Myocyte (in vitro differentiated cells): Measurements from ENCODE around the gene PLA2G12A. TPM values are rescaled to one million over a fixed set of nuclear protein-coding genes. Genes with fewer than 3 reads are reported as not detected.
A peak's percentile ranks its signal among the peaks of the same experiment; 100 is the strongest.

ENCODE experiments used
- DNase-seq: peaks from one replicate; pipeline ENCODE4 v3.0.0-alpha.2; 2012; ENCODE audit warnings: low read depth
- total RNA-seq: library from RNA; depleted of rRNA; stranded (reverse); fragments of >200 nt; gene quantifications from 2 replicates; pipeline ENCODE4 v1.2.3, GENCODE V29; 2014

Gene PLA2G12A
- total RNA-seq, 1 donor from 2014 or later: 22.2 TPM

DNA sequence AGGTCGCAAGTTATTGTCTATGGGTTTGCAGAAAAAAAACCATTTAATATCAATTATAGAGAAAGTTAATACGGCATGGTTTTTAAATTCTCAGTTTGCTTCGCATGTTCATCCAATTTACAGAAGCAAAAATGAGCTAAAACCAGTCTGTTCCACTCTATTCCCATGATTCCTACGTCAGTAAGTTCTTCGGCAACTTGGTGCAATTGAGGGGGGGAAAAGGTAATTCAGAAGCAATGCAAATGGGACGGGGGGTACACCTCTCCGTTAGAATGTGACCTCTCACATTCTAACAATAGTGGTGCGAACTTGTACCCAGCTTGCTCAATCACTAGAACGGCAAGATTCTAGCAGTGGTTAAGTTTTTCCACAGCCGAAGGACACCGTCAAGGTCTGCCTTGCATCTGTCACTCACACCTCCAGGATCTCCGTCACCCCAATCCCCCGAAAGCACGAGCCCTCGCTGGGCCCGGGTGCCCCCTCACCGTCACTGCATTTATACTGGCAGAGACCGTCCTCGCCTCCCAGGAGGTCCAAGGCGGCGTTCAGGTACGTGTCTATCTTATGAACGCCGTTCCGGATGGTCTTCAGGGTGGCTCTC is 653 bp downstream of the PLA2G12A start:
- DNase-seq: peak; percentile 4

DNA sequence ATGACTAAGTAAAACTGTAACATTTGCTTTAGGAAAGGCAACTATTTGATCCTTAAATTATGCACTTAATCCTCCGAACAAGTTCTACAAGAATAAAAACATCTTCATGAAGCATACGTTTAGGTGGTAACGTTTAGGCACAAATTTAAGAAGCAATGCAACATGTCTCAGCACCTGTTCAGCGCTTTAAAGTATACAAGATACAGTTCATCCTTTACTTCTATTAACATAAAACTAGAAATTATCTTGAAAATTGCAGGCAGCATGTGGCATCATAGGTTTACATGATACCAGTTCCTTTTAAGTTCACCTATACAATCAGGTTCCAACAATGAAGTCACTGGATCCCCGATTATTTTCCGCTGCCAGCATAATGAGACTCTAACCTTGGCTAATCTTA is 1.5 kb downstream of the PLA2G12A start:
- no peak for DNase-seq

DNA sequence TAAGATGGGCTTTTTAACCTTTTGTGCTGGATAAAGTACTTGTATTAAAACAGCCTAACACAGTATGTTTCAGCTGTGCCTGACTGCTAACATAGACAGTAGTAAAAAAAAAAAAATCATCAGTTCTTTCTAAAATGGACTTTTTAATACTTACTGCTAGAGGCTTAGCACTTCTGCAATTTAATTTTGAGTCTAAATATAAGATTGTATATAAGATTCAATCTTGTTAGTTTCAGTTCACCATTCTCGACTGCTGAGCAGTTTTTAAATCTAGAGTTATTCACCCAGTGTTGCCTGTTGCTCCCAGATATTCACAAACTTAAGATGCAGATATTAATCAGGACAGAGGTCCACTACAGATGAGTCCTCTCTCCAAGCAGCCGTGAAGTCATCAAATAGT is 6.8 kb downstream of the PLA2G12A start:
- DNase-seq: no peak

DNA sequence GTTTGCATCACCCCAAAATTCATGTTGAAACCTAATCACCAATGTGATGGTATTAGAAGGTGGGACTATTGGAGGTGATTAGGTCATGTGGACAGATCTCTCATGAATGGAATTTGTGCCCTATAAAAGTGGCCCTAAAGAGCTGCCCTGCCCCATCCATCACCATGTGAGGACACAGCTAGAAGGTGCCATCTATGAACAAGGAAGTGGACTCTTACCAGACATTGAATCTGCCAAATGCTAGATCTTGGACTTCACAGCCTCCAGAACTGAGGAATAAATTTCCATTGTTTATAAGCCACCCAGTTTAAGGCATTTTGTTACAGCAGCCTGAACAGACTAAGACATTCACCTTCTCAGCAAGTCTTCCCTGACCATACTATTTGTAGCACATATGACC is 7.5 kb downstream of the PLA2G12A start:
- DNase-seq: no peak

DNA sequence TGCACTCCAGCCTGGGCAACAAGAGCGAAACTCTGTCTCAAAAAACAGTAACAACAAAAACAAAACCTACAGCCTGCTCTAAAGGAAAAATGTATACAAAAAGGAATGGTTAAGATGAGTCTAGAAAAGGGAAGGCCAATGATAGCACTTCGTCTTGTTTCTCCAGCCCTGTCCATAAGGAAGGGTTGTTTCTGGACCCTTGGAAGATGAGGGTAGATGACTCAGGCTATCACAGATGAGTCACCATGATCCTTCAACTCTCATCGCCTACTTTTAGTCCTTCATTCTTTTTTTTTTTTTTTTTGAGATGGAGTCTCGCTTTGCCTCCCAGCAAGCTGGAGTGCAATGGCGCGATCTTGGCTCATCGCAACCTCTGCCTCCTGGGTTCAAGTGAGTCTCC is 8.8 kb downstream of the PLA2G12A start:
- no peak for DNase-seq

DNA sequence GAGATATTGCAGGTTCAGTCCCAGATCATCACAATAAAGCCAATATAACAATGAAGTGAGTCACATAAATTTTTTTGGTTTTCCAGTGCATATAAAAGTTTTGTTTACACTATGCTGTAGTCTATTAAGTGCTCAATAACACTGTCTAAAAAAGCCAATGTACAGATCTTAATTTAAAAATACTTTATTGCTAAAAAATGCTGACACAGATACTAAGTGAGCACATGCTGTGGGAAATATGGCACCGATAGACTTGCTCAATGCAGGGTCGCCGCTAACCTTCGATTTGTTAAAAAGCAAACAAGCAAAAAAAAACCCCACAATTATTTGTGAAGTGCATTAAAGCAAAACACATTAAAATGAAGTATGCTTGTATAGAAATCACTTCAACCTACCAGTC is 10.3 kb downstream of the PLA2G12A start:
- DNase-seq: no peak

DNA sequence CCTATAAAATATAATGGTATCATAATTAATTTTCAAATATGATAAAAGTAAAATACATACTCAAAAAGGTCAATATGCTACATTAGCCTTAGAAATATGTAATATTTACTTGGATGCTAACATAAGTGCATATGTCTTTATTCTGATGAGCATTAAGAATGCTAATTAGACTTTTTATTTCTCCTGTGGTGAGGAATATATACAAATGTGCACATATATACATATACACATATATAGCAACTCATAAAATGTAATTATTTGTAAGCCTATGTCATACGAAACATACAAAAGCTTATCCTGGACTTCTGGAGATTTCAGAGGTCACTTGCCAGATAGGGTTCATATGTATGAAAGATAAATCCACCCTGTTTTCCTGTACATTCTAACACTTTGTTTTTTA is 11.1 kb downstream of the PLA2G12A start:
- no peak for DNase-seq

DNA sequence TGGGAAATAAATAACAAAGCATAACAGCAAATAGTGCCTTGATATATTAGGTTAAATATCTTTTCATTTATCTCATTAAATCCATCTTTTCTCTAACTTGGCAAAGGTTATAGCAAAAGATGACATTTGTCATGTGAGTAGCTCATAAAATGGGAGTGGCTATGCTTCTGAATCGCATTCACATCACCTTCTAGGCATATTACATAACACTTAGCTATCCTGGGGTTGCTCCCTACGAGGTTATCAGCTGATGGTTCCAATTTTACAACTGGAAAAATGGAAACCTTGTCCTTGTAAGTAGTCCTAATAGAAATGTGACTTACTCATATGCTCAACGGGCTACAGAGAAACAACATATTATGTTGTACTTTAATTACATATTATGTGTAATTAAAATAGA is 16.4 kb downstream of the PLA2G12A start:
- no peak for DNase-seq

DNA sequence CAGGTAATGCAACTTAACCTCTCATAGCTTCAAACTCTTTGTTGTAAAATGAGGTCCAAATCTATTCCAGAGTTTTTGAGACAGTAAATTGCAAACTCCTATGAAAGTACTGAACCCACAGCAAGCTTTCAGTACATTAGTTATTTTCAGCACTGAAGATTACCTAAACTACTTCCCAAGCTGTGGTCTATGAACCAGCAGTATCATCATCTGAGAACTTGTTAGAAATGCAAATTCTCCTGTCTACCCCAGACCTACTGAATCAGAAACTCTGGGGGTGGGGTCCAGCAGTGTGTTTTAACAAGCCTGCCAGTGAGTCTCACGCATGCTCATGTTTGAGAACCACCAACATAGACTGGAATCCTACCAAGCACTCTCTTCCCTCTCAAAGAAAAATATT is 20.9 kb downstream of the PLA2G12A start:
- no peak for DNase-seq

DNA sequence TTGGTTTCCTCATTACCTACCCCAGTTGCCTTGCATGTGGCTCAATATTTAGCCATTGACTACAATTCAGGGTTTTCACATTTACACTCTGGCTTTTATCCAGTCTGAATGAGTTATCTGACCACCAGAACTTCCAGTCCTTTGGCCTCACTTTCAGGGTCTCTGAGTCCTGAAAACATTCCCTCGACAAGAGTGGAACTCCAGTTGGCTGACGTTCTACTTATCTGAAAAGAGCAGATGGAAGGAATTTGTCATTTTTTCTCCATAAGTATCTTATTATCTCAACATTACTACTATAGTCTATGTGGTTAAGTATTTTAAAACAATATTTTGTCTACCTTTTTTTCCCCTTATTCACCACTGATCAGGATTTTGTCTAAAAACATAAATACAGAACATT is 21.4 kb downstream of the PLA2G12A start:
- DNase-seq: no peak

DNA sequence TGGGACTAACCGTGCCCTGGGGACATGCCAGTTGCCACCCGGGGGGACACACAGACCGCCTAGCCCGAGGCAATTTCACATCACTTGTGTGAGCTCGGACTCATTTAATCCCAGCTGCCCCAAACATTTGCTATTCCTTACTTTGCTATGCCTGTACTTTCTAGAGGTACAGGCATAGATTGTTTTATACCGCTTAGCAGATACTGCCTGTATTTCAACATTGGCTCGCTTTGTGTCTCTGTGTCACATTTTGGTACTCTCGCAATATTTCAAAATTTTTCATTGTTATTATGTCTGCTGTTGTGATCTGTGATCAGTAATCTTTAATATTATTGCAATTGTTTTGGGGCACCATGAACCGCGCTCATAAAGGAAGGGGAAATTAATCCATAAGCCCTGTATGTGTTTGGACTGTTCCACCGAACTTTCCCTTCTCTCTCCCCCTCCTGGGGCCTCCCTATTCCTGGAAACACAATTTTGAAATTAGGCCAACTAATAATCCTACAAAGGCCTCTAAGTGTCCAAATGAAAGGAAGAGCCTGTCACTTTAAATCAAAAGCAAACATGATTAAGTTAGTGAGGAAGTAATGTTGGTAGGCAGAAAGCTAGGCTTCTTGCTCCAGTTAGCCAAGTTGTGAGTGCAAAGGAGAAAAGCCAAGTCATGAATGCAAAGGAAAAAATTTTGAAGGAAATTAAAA is 26.1 kb downstream of the PLA2G12A start:
- peak; percentile 14 for DNase-seq

DNA sequence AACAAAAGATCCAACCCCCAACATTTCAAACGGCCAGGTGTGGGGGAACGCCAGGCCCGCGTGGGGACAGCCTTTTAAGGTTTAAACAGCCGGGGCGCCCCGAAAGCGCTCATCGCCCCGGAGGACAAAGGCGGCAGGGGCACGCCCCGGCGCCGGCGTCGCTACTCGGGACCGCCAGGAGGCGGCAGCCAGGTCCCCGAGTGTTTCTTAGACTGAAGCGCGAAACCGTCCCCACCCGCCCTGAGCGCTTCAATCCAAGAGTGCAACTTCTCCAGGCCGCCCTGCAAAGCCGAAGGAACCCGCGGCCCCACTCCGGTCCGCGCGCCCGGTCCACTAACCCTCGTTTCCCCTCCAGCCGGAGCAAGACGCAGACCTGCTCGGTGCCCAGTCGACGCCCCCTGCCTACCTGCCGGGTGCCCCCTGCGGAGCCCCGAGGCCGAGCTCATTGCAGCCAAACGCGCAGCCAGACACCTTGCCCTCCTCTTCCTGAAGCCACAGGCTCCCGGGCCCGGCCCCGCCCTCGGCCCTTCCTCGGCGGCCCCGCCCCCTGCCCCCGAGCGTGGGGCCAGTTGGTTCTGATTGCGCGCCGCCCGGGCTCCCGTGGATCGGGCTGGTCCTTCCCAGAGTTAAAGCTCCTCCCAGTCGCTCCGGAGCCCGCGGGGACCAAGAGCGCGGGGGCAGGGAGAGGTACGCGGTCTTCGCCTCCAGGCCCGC is 26.8 kb downstream of the PLA2G12A start, which contains the start of gene CASP6:
TSS of gene CASP6 (minus strand) at position 496 of the 714 bp plus-strand sequence. CDS start at position 446, 50 bp downstream.
- DNase-seq: peak; percentile 86

DNA sequence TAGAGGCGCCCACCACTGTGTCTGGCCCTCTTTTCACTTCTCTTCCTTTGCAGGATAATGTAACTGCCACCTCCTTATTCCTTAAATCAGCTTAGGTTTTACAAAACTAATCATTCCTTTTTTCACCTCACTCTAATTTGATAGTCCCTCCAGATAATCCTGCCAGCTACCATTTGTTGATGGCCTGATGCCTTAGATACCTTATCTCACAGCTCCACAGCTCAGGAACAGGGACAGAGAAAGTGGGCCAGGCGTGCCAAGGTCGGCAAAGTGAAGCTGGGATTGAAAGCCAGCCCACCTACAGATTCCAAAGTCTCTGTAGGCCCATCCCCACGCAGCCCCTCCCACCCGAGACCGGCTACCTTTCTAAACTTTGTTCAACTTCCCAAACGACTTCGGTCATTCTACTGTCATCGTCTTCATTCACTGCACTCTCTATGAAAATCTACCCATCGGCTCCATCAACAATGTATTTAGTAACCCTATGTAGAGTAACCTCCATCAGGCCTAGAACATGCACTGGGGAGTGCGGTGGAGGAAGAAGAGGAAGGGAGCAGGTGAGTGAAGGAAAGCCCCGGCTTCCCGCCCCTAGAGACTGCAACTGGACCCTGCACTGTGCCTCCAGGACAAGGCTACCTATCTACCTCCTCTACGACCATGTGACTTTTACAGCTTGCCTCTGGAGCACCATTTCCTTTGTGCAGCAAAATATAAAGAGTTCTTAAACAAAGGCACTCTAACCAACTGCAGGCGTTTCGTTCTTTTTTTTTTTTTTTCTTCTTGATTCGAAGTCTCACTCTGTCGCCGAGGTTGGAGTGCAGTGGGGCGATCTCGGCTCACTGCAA is 28.1 kb downstream of the PLA2G12A start:
- DNase-seq: no peak

DNA sequence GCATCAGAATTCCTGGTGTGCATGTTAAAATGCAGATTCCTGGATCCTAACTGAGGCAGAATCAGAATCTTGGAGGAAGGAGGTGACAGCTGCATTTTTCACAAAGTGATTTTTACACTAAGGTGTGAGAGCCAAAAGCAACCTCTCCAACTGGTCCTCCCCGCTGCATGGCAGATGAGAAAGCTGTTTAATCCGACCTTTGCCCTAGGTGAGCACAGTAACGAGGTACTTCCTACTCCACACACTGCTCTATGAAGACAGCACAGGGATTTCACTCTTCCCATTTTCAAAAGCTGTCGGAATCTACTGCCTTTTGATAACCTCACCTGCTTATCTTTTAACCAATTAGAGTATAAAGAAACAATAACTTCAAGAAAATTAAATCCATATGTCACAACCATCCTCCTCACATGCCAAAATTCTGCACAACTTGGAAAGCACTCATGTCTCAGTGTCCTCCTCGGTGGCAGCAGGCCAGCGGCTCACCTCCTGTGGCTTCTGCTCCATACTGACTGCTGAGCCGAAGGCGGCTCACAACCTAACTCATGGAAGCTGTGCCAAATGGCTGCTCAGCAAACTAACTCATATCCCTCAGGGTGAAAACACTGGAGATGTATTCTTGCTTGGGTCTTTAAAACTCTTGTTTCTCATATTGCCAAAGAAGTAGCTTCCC is 30.2 kb downstream of the PLA2G12A start:
- DNase-seq: no peak

DNA sequence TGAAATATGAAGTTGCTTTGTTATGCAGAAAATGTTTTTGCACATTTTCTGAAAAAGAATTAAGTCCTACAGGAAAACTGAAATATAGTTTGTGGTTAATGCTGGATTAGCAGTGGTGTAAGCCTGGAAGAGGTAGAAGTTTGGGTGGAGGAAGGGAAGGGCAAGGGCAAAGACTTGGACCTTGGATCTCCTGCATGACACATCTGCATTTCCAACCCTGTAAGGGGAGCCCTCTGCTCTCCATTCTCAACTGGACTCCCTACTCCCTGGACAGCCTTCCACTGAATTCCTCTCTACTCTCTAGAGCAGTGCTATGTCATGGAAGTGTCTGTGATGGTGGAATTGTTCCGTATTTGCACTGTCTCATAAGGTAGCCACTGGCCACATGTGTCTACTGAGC is 31.2 kb downstream of the PLA2G12A start:
- peak; percentile 3 for DNase-seq

DNA sequence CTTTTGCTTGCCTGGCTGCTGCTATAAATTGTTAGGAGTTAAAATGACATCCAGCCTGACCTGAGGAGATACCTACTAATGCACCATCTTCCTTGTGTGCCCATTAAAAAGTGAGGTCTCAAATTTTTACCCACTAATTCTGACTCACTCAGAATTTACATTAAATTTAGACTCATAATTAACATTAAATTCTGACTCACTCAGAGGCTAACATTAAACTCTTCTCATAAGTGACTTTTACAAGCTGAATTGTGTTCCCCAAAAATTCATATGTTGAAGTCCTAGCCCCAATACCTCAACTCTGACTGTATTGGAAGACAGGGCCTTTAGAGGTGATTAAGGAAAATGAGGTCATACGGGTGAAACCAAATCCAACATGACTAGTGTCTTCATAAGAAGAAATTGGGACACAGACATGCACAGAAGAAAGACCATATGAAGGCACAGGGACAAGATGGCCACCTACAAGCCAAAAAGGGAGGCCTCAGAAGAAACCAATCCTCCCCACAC is 38.4 kb downstream of the PLA2G12A start:
- peak; percentile 19 for DNase-seq

DNA sequence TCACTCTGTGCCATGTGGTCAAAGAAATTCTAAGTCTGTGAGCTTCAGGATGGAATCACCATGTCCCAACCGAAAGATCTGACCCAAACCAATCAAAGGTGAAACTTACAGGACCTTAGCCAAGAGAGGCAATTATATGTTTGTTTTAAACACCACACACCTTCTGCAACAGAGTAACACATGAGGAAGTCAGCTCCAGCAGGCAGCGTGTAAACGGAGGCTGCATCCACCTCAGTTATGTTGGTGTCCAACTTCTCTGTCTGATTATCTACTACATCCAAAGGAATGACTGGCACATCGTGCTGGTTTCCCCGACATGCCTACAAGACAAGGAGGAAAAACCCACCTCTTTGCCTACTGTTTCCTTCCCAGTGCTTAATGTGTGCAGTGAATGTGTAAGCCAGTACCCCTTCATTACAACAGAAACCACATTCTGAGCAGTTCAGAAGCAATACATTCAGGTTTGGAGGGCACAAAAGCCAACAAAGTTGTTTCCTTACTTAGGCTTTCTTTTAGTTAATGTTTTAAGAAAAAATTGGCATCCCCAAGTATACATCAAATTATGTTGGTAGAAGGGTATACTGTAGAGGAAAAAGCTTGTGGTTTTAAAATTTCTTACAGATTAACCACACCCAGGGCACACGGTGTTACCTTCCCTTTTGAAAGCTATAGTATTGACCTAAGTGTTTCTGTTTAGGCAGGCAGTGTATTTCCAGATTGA is 39.0 kb downstream of the PLA2G12A start:
- no peak for DNase-seq

DNA sequence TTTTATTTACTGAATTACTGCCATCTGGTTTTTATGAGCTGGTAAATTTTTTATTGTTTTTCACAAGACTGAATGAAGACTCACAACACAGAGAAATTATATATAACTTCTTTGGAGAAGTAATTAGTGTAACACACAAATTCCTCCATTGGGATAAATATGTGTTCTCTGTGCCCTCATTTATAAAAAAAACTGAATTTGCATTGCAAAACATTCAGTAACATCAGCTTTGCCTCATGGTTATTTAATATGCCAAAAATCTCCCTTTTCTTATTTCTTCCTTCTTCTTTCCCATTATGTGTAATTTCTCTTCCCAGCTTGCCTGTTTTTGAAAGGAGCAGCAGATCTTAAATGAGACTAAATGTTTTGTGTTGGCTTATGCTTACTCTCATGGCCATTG is 45.1 kb downstream of the PLA2G12A start:
- no peak for DNase-seq

DNA sequence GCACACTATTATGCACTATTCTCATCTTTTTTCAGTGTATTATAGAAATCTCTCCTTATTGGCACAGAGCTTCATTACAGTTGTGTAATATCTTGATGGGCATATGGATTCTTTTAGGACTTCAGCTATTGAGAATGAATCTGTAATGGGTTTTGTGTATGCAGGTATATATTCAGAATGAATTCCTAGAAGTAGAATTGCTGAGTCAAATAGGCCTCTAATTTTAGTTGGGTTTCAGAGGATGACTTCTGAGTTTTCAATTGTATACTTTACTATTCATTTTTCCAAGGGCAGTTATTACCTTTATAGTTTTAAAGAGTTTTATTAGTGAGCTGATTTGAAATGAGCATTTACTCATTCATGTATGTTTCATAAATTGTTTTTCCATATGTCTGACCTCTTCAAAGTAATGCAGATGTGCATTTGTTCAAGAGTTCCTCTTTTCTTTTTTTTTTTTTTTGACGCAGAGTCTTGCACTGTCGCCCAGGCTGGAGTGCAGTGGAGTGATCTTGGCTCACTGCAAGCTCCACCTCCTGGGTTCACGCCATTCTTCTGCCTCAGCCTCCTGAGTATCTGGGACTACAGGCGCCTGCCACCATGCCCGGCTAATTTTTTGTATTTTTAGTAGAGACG is 46.1 kb downstream of the PLA2G12A start:
- no peak for DNase-seq

DNA sequence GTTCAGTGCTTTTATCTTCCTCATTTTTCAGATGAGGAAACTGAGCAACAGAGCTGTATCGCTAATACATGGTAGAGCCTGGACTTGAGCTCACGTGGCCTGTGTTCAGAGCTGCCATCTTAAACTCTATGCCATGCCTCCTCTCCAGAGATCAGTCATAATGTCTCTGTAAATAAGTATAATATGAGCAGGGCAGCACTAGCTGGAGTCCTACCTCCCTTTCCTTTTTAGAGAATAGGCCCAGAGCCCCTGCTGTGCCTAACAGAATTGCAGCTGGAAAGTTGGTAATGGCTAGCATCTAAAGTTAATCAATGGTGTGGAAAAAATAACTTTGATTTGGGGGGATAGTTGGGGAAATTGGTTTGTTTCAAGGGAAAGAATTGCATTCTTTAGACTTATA is 47.0 kb downstream of the PLA2G12A start:
- DNase-seq: no peak
